MCF 10A (cell line): ENCODE measurements around the gene ALS2CL. TPM values are rescaled to one million over a fixed set of nuclear protein-coding genes. Genes with fewer than 3 reads are reported as not detected.

Experiments used
- BruUV-seq: library from RNA; stranded (reverse); fragments of 400-500 nt; replicated peaks from 2 replicates; lab custom pipeline; 2021; lab: Mats Ljungman, UMichigan
- CTCF ChIA-PET: fragments of 300-600 bp; sonication (Branson Sonifier 250); formaldehyde crosslinking; extraction: SDS; loops from one replicate; lab custom pipeline; 2021; ENCODE audit warnings: antibody characterized with exemption, inconsistent platforms; lab: Yijun Ruan, JAX
- POLR2A ChIA-PET: fragments of 300-600, 350-650 bp; sonication (Branson Sonifier 250); formaldehyde crosslinking; extraction: SDS; loops from one replicate; lab custom pipeline; 2020; ENCODE audit warnings: antibody characterized with exemption, inconsistent platforms; lab: Yijun Ruan, JAX
- DNase-seq: peaks from one replicate; pipeline ENCODE4 v3.0.0-alpha.2; 2018; ENCODE audit not compliant: unreplicated experiment
- H3K27ac Mint-ChIP-seq: one replicate; pipeline ENCODE4 v1.8.0; 2022; ENCODE audit warnings: mild to moderate bottlenecking, low read depth, mixed read lengths; ENCODE audit not compliant: unreplicated experiment
- H3K27me3 Mint-ChIP-seq: one replicate; pipeline ENCODE4 v1.8.0; 2022; ENCODE audit warnings: mixed read lengths; ENCODE audit not compliant: insufficient read depth, unreplicated experiment
- H3K36me3 Mint-ChIP-seq: one replicate; pipeline ENCODE4 v1.8.0; 2022; ENCODE audit warnings: mild to moderate bottlenecking, moderate library complexity, mixed read lengths; ENCODE audit not compliant: insufficient read depth, unreplicated experiment
- H3K4me1 Mint-ChIP-seq: one replicate; pipeline ENCODE4 v1.8.0; 2022; ENCODE audit warnings: mixed read lengths; ENCODE audit not compliant: insufficient read depth, unreplicated experiment
- H3K4me3 Mint-ChIP-seq: one replicate; pipeline ENCODE4 v1.8.0; 2022; ENCODE audit warnings: mild to moderate bottlenecking, moderate library complexity, mixed read lengths; ENCODE audit not compliant: unreplicated experiment
- H3K9me3 Mint-ChIP-seq: one replicate; pipeline ENCODE4 v1.8.0; 2022; ENCODE audit warnings: mixed read lengths; ENCODE audit not compliant: unreplicated experiment
- CTCF ChIP-seq: fragments of 200-600 bp; IDR thresholded peaks from one replicate; pipeline ENCODE4 v1.8.0; 2022; ENCODE audit warnings: antibody characterized with exemption, mild to moderate bottlenecking; ENCODE audit not compliant: unreplicated experiment
- intact Hi-C: fragments of 100-400 bp; cut with micrococcal nuclease; formaldehyde crosslinking; loops from 2 replicates; pipeline ENCODE4 v1.14.1; 2022
- total RNA-seq: library from RNA; stranded (reverse); gene quantifications from 2 replicates; pipeline ENCODE4 v1.2.3, GENCODE V29; 2022

The ALS2CL gene
- total RNA-seq, 1 experiment from 2014 or later, result 95.5 TPM

GRCh38 chr3:46651084-46651483 is 42.4 kb downstream of the ALS2CL start:
- DNase-seq, result no peak
- H3K36me3 Mint-ChIP-seq, result peaks cover 7% of the 10 kb centered on the region
- no peak overlapping the region for H3K27ac Mint-ChIP-seq
- H3K4me3 Mint-ChIP-seq, result no peak overlapping the region
- H3K9me3 Mint-ChIP-seq, result peaks cover 12% of the 10 kb centered on the region
- ChIA-PET CTCF (interaction anchor here (0.7 kb wide), 1 partner anchor 10 kb away, joined by 3 read pairs; no protein-coding TSS in a partner anchor), POLR2A (interaction anchor here (1.0 kb wide), 1 partner anchor 10 kb away, joined by 3 read pairs; no protein-coding TSS in a partner anchor)
- intact Hi-C loops, result no loop called here
- peaks cover 10% of the 10 kb centered on the region for H3K4me1 Mint-ChIP-seq
- no TSS peak for BruUV-seq
- TF ChIP-seq CTCF, result no peak
- H3K27me3 Mint-ChIP-seq, result peaks cover 14% of the 10 kb centered on the region

- CTCF ChIA-PET, result interaction anchor here (0.6 to 0.7 kb wide), 2 partner anchors 11 to 159 kb away, joined by 3 to 4 read pairs; no protein-coding TSS in a partner anchor
- H3K4me1 Mint-ChIP-seq, result peaks cover 10% of the 10 kb centered on the region
- H3K27ac Mint-ChIP-seq, result no peak overlapping the region
- no TSS peak for BruUV-seq
- intact Hi-C loops, result no loop called here
- no peak for DNase-seq
- POLR2A ChIA-PET, result interaction anchor here (0.6 kb wide), 1 partner anchor 406 kb away, joined by 3 read pairs; no protein-coding TSS in a partner anchor
- no peak for TF ChIP-seq CTCF
- peaks cover 12% of the 10 kb centered on the region for H3K9me3 Mint-ChIP-seq
- H3K4me3 Mint-ChIP-seq, result no peak overlapping the region
- peaks cover 7% of the 10 kb centered on the region for H3K36me3 Mint-ChIP-seq
- H3K27me3 Mint-ChIP-seq, result peaks cover 1% of the 10 kb centered on the region
Measured at GRCh38 chr3:46649436-46649835, 44.0 kb downstream of the ALS2CL start.

- no TSS peak for BruUV-seq
- Mint-ChIP-seq H3K9me3 (peaks cover 12% of the 10 kb centered on the region), H3K4me1 (peaks cover 10% of the 10 kb centered on the region), H3K27me3 (no peaks in the 10 kb centered on the region), H3K4me3 (no peak overlapping the region), H3K27ac (no peak overlapping the region), H3K36me3 (peaks cover 7% of the 10 kb centered on the region)
- intact Hi-C loops, result no loop called here
- CTCF ChIA-PET, result no interaction called here
- DNase-seq, result no peak
- POLR2A ChIA-PET, result no interaction called here
- TF ChIP-seq CTCF, result no peak
Measured at GRCh38 chr3:46648096-46648495, 45.4 kb downstream of the ALS2CL start.

DNA sequence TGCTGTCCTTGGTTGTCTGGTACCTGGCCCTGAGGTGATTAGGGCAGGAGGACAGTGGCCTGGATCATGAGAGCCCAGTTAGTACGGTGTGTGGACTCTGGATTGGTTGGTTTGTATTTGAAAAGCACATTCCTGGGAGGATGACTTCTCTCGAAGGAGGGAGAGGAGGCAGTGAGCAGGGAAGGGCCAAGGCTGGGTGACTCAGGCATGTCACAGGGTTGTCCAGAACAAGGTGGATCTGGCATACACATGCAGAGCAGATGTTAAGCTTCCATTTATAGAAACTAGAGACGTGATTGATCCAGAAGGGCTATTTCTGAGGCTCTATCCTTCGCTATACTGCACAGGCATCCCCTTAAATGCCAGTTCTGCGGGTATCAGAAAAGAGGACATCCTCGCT is 46.8 kb downstream of the ALS2CL start:
- peak; percentile 39 for DNase-seq
- intact Hi-C loops, result no loop called here
- peak overlapping the region; percentile 60 for H3K27ac Mint-ChIP-seq
- no peaks in the 10 kb centered on the region for H3K27me3 Mint-ChIP-seq
- no peak for TF ChIP-seq CTCF
- H3K9me3 Mint-ChIP-seq, result peaks cover 12% of the 10 kb centered on the region
- H3K4me3 Mint-ChIP-seq, result no peak overlapping the region
- H3K4me1 Mint-ChIP-seq, result peaks cover 10% of the 10 kb centered on the region
- BruUV-seq, result no TSS peak
- CTCF ChIA-PET, result no interaction called here
- POLR2A ChIA-PET, result interaction anchor here (1.1 to 1.3 kb wide), 2 partner anchors 14 to 18 kb away, joined by 3 to 4 read pairs; no protein-coding TSS in a partner anchor
- peaks cover 7% of the 10 kb centered on the region for H3K36me3 Mint-ChIP-seq
